Tibial nerve (tissue), 4 donors: ENCODE measurements around the gene GNAZ. TPM values are rescaled to one million over a fixed set of nuclear protein-coding genes. Genes with fewer than 3 reads are reported as not detected.

ENCODE experiments used
- DNase-seq, 2 donors: peaks; one replicate each; pipeline ENCODE4 v3.0.0-alpha.2; 2019; ENCODE audit warnings: low spot score in 2 of 2
- H3K27ac ChIP-seq, 4 donors: fragments of 200-600 bp; sonication (generic) in 3 of 4; one replicate each; pipeline ENCODE4 v1.5.1; 2017 to 2019; ENCODE audit warnings: mild to moderate bottlenecking in 1 of 4
- H3K27me3 ChIP-seq, 2 donors: fragments of 200-600 bp; sonication (generic) in 1 of 2; one replicate each; pipeline versions ENCODE4 v1.5.1 to v1.6.0; 2017 to 2019
- H3K36me3 ChIP-seq, 3 donors: fragments of 200-600 bp; sonication (generic); one replicate each; pipeline ENCODE4 v1.5.1; 2018 to 2019
- H3K4me1 ChIP-seq, 4 donors: fragments of 200-600 bp; sonication (generic) in 3 of 4; one replicate each; pipeline ENCODE4 v1.5.1; 2017 to 2019
- H3K4me3 ChIP-seq, 4 donors: fragments of 200-600 bp; sonication (generic) in 3 of 4; one replicate each; pipeline ENCODE4 v1.5.1; 2017 to 2019; ENCODE audit warnings: mild to moderate bottlenecking in 1 of 4, moderate library complexity in 1 of 4
- H3K9me3 ChIP-seq, 4 donors: fragments of 200-600 bp; sonication (generic) in 3 of 4; one replicate each; pipeline ENCODE4 v1.5.1; 2017 to 2019
- EP300 ChIP-seq, 2 donors: sonication (generic); formaldehyde crosslinking; IDR thresholded peaks; one replicate each; pipeline ENCODE4 v1.6.1; 2017; ENCODE audit warnings: antibody characterized with exemption in 2 of 2, mild to moderate bottlenecking in 1 of 2
- POLR2A ChIP-seq, 2 donors: fragments of 450-650 bp; IDR thresholded peaks; one replicate each; pipeline ENCODE4 v1.6.1; 2017; ENCODE audit warnings: antibody characterized with exemption in 2 of 2, mild to moderate bottlenecking in 2 of 2, moderate library complexity in 2 of 2
- WGBS, 2 donors: methylation state at CpG; one replicate each; pipeline ENCODE4 v1.1.5; 2018; 5-methylcytosine and 5-hydroxymethylcytosine counted together
- total RNA-seq, 4 donors: library from RNA; depleted of rRNA; stranded (reverse); fragments of >200 nt; gene quantifications; one replicate each; pipeline ENCODE4 v1.1.0, GENCODE V29; 2016
- TF ChIP-seq, protein P1 (sequence below), 5 experiments: fragments of 200-600 bp in 3 of 5; fragments of 450-650 bp in 2 of 5; sonication (generic) in 3 of 5; IDR thresholded peaks; one replicate each; pipeline ENCODE4 v1.5.1; 2016 to 2019; ENCODE audit warnings: antibody characterized with exemption in 5 of 5, mild to moderate bottlenecking in 3 of 5, moderate library complexity in 2 of 5

GNAZ gene
- total RNA-seq, 4 donors from 2014 or later = 14.1 to 20.1 (median 18.0) TPM

DNA sequence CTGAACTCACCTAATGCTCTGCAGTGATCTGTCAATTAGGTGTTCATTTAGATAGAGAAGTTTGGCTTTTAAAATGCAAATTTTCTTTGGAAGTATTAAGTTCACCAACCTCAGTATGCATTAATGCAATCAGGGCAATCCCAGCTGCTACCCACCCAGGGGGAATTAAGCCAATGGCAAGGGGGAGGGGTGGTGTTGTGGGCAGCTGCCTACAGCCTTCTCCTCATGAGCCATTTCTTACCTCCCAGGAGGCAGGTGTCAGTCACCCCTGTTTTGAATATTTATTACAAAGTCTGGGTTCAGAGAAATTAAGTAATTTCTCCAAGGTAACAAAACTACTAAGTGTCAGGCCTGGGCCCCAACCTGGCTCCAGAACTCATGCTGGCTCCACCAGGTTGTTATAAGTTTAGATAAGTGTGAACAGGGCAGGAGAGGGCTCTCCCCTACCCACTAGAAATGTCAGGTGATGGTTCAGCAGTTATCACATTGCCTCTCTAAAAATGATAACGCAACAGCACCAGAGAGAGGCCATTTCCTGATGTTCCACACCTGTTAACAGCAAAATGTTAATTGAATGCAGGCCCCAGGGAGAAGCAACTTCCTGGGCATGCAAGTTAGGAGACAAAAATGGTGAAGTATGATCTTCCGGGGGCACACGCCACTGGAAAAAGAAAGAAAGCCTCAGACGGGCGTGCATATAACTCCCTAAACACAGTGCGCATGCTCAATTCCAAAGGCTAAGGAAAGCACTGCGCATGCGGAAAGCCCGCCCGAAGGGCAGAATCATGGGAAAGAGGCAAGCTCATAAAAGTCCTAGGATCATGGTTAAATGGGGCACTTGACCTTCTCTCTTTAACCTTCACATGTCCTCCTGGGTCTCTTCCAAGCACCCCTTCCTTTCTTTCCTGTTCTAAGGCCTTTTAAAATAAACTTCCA lies 35.4 kb upstream of the GNAZ start:
- no peaks in the 10 kb centered on the region for H3K4me1 ChIP-seq
- WGBS, 2 donors = 89 to 90% methylated on average over 10 of the region's 10 CpGs
- TF ChIP-seq EP300 (IDR thresholded peaks at IDR 0.05) = no peak
- TF ChIP-seq, protein P1, sequence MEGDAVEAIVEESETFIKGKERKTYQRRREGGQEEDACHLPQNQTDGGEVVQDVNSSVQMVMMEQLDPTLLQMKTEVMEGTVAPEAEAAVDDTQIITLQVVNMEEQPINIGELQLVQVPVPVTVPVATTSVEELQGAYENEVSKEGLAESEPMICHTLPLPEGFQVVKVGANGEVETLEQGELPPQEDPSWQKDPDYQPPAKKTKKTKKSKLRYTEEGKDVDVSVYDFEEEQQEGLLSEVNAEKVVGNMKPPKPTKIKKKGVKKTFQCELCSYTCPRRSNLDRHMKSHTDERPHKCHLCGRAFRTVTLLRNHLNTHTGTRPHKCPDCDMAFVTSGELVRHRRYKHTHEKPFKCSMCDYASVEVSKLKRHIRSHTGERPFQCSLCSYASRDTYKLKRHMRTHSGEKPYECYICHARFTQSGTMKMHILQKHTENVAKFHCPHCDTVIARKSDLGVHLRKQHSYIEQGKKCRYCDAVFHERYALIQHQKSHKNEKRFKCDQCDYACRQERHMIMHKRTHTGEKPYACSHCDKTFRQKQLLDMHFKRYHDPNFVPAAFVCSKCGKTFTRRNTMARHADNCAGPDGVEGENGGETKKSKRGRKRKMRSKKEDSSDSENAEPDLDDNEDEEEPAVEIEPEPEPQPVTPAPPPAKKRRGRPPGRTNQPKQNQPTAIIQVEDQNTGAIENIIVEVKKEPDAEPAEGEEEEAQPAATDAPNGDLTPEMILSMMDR (IDR thresholded peaks at IDR 0.05) = no peak
- TF ChIP-seq POLR2A (IDR thresholded peaks at IDR 0.05) = no peak

DNA sequence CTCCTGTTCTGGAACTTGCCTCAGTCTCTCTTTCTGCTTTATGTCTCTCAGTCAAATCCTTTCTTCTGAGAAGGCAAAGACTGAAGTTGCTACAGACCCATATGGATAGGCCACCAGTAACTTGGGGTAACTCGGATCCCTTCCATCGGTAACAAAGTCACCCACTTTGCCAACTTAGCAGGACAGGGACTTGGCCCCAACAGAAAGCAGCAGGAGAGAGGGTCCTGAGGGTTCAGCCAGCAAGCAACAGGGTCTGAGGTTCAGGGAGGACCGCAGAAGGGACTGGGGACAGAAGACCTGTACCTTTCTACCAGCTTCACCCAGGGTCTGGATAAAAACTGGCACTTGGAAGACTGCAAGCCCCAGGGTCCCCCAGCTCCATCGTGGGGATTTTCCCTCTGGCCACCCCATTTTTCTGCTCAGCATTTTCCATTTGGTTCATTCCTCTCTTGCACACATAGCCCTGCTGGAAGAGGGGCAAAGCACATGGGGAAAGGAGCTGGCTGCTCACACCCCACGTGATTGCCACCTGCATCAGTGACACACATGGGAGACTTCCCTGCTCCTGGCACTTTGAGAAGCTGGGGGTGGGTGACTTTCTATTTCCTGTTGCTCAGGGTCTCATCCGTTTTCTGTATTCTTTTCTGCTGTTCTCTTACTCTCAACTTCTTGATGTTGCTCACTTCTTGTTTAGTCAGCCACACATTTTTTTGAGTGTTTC lies 34.6 kb upstream of the GNAZ start:
- Histone ChIP-seq H3K4me1 (no peaks in the 10 kb centered on the region), H3K9me3 (no peaks in the 10 kb centered on the region), H3K4me3 (no peak overlapping the region), H3K27me3 (no peaks in the 10 kb centered on the region), H3K36me3 (no peaks in the 10 kb centered on the region), H3K27ac (no peak overlapping the region)
- WGBS, 2 donors = 77 to 84% methylated on average over 6 of the region's 6 CpGs
- no peak for DNase-seq
- no peak for TF ChIP-seq POLR2A (IDR thresholded peaks at IDR 0.05)
- TF ChIP-seq, protein P1 (IDR thresholded peaks at IDR 0.05) = no peak
- no peak for TF ChIP-seq EP300 (IDR thresholded peaks at IDR 0.05)

More for the DNA sequence above, 35.4 kb upstream of the GNAZ start:
- Histone ChIP-seq H3K4me3 (no peak overlapping the region), H3K27ac (no peak overlapping the region), H3K36me3 (no peaks in the 10 kb centered on the region), H3K27me3 (no peaks in the 10 kb centered on the region), H3K9me3 (no peaks in the 10 kb centered on the region)
- no peak for DNase-seq

DNA sequence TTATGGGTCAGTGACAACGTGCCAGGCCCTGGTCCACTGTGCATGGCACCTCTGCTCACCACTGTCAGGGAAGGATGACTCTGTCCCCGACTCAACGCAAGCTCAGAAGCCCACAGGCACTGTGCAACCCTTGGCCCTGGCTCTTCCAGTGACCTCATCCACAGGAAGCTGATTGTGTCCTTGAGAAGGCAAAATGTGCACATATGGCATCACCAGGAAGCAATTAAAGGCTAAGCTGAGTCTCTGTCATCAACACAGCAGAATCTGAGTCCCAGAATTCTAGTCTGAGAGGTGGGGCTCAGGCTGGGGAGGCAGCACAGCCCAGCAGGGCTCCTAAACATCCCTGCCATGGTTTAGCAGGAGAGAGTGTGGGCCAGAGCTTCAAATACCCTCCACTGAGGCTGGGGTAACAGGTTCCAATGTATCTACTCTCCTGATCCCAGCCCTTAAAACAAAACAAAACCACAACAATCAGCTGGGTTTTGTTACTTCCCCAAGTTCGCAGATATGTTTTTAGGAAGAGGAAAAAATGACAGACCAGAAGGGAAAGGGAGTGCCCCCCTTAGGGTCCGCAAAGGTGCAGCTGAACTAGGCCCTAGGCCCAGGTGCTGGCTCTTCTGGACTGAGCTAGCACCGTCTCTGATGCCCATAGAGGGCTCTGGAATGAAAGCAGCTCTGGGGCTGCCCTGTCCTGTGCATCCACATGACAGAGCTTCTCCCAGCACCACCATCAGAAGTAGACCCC lies 33.5 kb upstream of the GNAZ start:
- no peak overlapping the region for H3K4me3 ChIP-seq
- H3K9me3 ChIP-seq = no peaks in the 10 kb centered on the region
- H3K4me1 ChIP-seq = no peaks in the 10 kb centered on the region
- no peaks in the 10 kb centered on the region for H3K36me3 ChIP-seq
- no peaks in the 10 kb centered on the region for H3K27me3 ChIP-seq
- TF ChIP-seq POLR2A (IDR thresholded peaks at IDR 0.05) (no peak), EP300 (IDR thresholded peaks at IDR 0.05) (no peak)
- TF ChIP-seq, protein P1 (IDR thresholded peaks at IDR 0.05) = no peak
- WGBS, 2 donors = 48 to 55% methylated on average over 6 of the region's 6 CpGs
- DNase-seq = no peak
- no peak overlapping the region for H3K27ac ChIP-seq

DNA sequence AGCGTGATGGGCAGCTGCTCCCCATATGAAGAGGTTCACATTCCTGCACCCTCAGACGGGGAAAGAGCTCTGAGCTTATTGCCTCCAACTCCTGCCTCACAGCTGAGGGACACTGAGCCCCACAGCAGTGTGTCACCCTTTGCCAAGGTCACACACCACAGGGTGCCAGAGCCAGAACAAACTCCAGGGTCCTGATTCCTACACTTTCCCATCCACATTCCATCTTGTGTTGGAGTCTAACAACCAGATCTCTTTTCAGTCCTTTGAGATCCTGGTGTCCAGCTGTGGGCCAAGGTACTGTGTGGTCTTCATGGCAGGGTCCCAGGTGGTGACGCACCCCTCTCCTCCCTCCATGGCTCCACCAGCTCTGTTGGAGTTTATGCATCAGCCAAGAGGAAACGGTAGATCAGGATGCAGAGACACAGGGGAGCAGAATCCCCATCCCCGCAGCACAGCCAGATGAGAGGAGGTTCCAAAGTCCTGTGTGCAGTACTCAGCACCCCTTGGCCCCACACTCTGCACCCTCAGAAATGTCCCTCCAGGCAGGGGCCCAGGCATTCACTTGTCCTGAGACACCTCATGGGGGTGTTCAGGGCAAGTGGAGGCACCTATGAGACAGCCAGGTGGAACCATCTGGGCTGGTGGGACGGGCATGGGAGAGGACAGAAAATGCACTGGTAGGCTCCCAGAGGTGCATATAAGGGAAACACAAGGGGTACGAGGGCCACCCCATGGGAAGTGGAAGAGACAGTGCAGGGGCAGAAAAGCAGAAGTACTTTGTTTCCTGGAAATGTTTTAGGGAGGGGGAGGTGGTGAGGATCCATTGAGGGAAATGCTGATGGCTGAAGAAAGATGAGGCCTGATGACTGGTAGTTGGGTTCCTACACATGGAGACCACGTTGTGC lies 32.6 kb upstream of the GNAZ start:
- no peaks in the 10 kb centered on the region for H3K27me3 ChIP-seq
- DNase-seq = no peak
- TF ChIP-seq, protein P1 (IDR thresholded peaks at IDR 0.05) = no peak
- no peak for TF ChIP-seq EP300 (IDR thresholded peaks at IDR 0.05)
- TF ChIP-seq POLR2A (IDR thresholded peaks at IDR 0.05) = no peak
- no peaks in the 10 kb centered on the region for H3K9me3 ChIP-seq
- H3K4me1 ChIP-seq = no peaks in the 10 kb centered on the region
- no peaks in the 10 kb centered on the region for H3K36me3 ChIP-seq
- WGBS, 2 donors = 84 to 92% methylated on average over 7 to 8 of the region's 8 CpGs
- no peak overlapping the region for H3K27ac ChIP-seq
- H3K4me3 ChIP-seq = no peak overlapping the region
